Effector memory CD8-positive, alpha-beta T cell (primary cell): ENCODE measurements around the gene ANKRD18B.
"Not testable (repeated sequence)": the region's sequence is repeated elsewhere in the genome, so short reads cannot be mapped to it uniquely, and the experiment has no call there.

Experiments used
- ATAC-seq: fragments of 150-1000 bp; cut with Tn5 transposase; replicated peaks from 2 replicates; pipeline ENCODE4 v1.10.0; 2021; ENCODE audit warnings: mild to moderate bottlenecking, moderate library complexity
- DNase-seq, 3 experiments: peaks; one replicate each; pipeline ENCODE4 v3.0.0; 2021
- H3K27ac Mint-ChIP-seq, 2 donors: one replicate each; pipeline ENCODE4 v1.8.0; 2022; ENCODE audit warnings: mild to moderate bottlenecking in 2 of 2, mixed read lengths in 2 of 2, moderate library complexity in 2 of 2
- H3K27me3 Mint-ChIP-seq, 2 donors: one replicate each; pipeline ENCODE4 v1.8.0; 2022; ENCODE audit warnings: mixed read lengths in 2 of 2
- H3K36me3 Mint-ChIP-seq: one replicate; pipeline ENCODE4 v1.8.0; 2022; ENCODE audit warnings: mild to moderate bottlenecking, moderate library complexity, mixed read lengths; ENCODE audit not compliant: insufficient read depth
- H3K4me1 Mint-ChIP-seq, 2 donors: one replicate each; pipeline ENCODE4 v1.8.0; 2022; ENCODE audit warnings: low read depth in 2 of 2, mixed read lengths in 2 of 2
- H3K4me3 Mint-ChIP-seq, 2 donors: one replicate each; pipeline ENCODE4 v1.8.0; 2022; ENCODE audit warnings: mild to moderate bottlenecking in 2 of 2, mixed read lengths in 2 of 2, moderate library complexity in 2 of 2
- H3K9me3 Mint-ChIP-seq, 2 donors: one replicate each; pipeline ENCODE4 v1.8.0; 2022; ENCODE audit warnings: mixed read lengths in 2 of 2
- total RNA-seq, 9 experiments: gene quantifications; one replicate each; lab custom pipeline; 2026; lab: John Stamatoyannopoulos, UW

The ANKRD18B gene
- 0 to 0.78 (median 0.07) reads per million in 9 experiments for total RNA-seq

DNA sequence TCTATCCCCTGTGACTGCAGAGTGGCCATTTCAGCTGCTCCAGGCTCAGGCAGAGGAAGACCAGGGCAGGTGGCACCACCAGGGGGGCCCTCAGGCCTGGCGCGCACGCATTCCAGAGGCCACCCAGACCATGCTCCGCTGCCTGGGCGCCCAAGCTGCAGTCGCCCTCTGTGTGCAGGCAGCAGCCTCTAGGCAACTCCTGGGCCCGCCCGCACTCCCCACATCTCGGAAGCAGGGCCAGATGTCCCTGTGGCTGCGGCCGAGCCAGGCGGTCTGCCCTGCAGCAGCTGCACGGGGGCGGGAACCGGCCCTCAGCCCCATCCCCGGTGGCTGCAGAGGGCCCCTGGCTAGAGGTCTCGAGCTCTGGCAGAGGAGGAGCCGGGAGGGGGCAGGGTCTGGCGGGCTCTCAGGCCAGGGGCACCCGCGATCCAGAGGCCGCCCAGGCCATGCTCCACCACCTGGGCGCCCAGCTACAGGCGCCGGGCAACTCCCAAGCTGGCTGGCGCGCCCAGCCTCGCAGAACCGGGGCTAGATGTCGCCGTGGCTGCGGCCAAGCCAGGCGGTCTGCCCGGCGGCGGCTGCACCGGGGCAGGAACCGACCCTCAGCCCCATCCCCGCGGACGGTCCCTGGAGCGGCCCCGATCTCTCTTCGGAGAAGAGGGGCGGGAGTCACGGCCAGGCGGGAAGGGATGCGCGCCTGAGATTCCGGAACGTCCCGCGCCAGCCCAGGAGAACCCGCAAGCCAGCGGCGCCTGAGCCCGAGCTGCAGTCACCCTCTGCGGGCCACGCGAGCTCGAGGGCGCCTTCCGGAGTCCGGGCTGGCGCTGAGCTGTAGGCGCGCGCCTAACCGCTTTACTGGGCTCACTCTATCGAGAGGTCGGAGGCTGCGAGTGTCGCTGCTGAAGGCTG is at the start of gene ANKRD18B:
ANKRD18B (plus strand) TSS at position 855 of the 909 bp plus-strand sequence. CDS start 239 bp downstream, outside the sequence.
- not testable (repeated sequence) for H3K27ac Mint-ChIP-seq, H3K36me3 Mint-ChIP-seq, H3K4me1 Mint-ChIP-seq, H3K9me3 Mint-ChIP-seq
- H3K27me3 Mint-ChIP-seq: peaks cover 70 to 73% of the 10 kb centered on the region in 2 donors
- ATAC-seq (peak; percentile 97), DNase-seq (peak; percentile 20 to 35 (median 34))
- peak within 1 kb of the TSS; percentile 79 to 80 for H3K4me3 Mint-ChIP-seq

DNA sequence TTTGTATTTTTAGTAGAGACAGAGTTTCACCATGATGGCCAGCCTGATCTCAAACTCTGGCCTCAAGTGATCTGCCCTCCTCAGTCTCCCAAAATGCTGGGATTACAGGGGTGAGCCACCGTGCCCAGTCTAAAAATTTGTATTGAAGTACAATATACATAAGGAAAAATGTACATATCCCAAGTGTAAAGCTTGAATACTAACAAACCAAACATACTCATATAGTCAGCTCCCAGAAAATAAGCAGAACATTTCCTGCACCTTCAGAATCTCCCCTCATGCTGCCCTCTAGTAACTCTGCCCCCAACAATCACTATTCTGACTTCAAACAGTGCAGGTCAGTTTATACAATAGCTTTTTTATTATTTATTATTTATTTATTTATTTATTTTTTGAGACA is 48.7 kb upstream of the ANKRD18B start:
- no peaks in the 10 kb centered on the region for H3K9me3 Mint-ChIP-seq
- DNase-seq (no peak), ATAC-seq (no peak)
- H3K4me1 Mint-ChIP-seq: peaks cover 12 to 15% of the 10 kb centered on the region in 2 donors
- H3K27me3 Mint-ChIP-seq: no peaks in the 10 kb centered on the region
- peaks cover 13% of the 10 kb centered on the region for H3K36me3 Mint-ChIP-seq
- no peak overlapping the region for H3K27ac Mint-ChIP-seq
- no peak overlapping the region for H3K4me3 Mint-ChIP-seq

DNA sequence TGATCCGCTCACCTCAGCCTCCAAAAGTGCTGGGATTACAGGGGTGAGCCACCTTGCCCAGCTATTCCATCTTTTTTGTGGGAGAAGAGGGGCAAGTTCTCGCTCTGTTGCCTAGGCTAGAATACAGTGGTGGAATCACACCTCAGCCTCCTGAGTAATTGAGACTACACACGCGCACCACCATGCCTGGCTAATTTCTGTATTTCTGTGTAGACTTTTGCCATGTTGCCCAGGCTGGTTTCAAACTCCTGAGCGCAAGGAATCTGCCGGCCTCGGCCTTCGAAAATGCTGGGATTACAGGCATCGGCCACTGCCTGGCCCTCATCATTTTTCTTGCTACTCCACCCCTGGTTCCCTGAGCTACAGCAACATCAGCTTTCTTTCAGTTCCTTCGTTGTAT is 47.5 kb upstream of the ANKRD18B start:
- no peak overlapping the region for H3K4me3 Mint-ChIP-seq
- DNase-seq (no peak), ATAC-seq (no peak)
- no peaks in the 10 kb centered on the region for H3K27me3 Mint-ChIP-seq
- H3K27ac Mint-ChIP-seq: no peak overlapping the region
- peaks cover 12 to 15% of the 10 kb centered on the region in 2 donors for H3K4me1 Mint-ChIP-seq
- H3K9me3 Mint-ChIP-seq: no peaks in the 10 kb centered on the region
- H3K36me3 Mint-ChIP-seq: peaks cover 7% of the 10 kb centered on the region

DNA sequence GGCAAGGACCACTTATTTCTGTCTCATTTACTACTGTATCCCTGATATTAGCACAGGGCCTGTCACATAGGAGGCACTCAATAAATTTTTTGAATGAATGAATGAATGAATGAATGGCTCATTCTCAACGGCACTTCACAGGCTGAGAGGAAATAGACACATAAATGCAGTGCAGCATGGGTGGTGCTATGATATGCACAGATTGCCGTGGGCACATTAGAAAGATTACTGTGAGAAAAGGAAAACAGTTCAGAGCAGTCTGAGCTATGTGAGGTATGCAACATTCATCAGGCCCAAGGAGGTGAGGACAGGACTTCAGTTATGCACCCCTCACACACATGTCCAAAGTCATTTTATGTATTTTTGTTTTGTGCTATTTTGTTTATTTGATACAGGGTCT is 43.9 kb upstream of the ANKRD18B start:
- DNase-seq (no peak), ATAC-seq (no peak)
- Mint-ChIP-seq H3K4me3 (no peak overlapping the region), H3K9me3 (no peaks in the 10 kb centered on the region), H3K27me3 (no peaks in the 10 kb centered on the region), H3K4me1 (no peaks in the 10 kb centered on the region), H3K27ac (no peak overlapping the region), H3K36me3 (no peaks in the 10 kb centered on the region)

DNA sequence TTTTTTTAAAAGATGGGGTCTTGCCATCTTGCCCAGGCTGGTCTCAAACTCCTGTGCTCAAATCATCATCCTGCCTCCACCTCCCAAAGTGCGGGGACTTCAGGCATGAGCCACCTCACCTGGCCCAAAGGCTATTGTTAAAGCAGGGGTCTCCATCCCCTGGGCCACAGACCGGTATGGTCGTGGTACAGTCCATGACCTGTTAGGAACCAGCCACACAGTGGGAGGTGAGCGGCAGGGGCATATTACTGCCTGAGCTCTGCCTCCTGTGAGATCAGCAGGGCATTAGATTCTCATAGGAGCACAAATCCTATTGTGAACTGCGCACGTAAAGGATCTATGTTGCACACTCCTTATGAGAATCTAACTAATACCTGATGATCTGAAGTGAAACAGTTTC is 43.1 kb upstream of the ANKRD18B start:
- Mint-ChIP-seq H3K4me3 (no peak overlapping the region), H3K9me3 (no peaks in the 10 kb centered on the region), H3K27me3 (no peaks in the 10 kb centered on the region), H3K36me3 (no peaks in the 10 kb centered on the region), H3K4me1 (no peaks in the 10 kb centered on the region), H3K27ac (no peak overlapping the region)
- DNase-seq (no peak), ATAC-seq (no peak)

DNA sequence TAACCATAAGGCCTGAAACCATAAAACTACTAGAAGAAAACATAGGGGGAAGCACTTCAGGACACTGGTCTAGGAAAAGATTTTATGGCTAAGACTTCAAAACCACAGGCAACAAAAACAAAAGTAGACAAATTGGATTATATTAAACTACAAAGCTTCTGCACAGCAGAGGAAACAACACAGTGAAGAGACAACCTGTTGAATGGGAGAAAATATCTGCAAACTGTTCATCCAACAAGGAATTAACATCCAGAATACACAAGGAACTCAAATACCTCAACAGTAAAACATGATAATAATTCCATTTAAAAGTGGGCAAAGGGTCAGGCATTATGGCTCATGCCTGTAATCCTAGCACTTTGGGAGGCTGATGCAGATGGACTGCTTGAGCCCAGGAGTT is 38.7 kb upstream of the ANKRD18B start:
- not testable (repeated sequence) for ATAC-seq, H3K4me1 Mint-ChIP-seq, H3K4me3 Mint-ChIP-seq, H3K36me3 Mint-ChIP-seq, H3K27ac Mint-ChIP-seq, H3K27me3 Mint-ChIP-seq, H3K9me3 Mint-ChIP-seq, DNase-seq

DNA sequence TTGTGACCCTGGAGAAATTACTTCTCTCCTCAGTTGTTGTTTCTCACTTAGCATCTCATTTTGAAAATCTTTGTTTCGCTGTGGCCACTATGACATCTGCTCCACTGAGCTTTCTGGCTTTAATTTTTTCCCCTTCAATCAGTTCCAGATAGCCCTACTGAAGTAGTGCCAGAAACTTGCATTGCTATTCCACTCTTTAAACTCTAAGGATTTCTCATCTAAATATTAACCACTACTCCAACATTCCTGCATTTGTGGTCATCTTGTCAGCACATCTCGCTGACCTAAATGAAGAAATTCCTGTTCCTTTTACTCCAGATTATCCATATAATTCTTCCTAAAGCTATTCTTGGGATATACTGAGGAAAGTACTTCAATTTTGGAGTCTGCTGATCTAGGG is 35.0 kb upstream of the ANKRD18B start:
- no peaks in the 10 kb centered on the region for H3K36me3 Mint-ChIP-seq
- H3K27ac Mint-ChIP-seq: no peak overlapping the region
- DNase-seq (no peak), ATAC-seq (no peak)
- H3K27me3 Mint-ChIP-seq: peaks cover 6 to 7% of the 10 kb centered on the region in 2 donors
- H3K4me3 Mint-ChIP-seq: no peak overlapping the region
- H3K4me1 Mint-ChIP-seq: peaks cover 0 to 4% of the 10 kb centered on the region in 2 donors
- no peaks in the 10 kb centered on the region for H3K9me3 Mint-ChIP-seq

DNA sequence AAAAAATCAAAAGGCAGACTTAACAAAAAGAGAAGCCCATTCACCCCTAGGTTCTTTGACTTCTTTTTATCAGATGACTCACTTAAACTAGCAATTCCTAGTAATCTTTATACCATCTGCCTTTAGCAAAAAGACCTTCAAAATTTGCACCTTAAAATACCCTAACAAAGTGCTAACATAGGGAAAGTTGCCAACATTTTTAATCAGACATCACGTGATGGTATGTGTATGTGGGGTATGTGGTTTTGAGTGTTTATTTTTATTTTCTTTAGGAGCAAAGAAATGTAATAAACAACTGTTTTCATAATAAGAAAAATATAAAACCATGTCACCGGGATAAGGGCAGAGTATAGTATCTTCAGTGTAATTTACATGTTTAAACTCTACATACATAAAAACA is 30.2 kb upstream of the ANKRD18B start:
- not testable (repeated sequence) for ATAC-seq, H3K4me1 Mint-ChIP-seq, H3K36me3 Mint-ChIP-seq, H3K4me3 Mint-ChIP-seq, H3K27me3 Mint-ChIP-seq, H3K9me3 Mint-ChIP-seq, DNase-seq, H3K27ac Mint-ChIP-seq

DNA sequence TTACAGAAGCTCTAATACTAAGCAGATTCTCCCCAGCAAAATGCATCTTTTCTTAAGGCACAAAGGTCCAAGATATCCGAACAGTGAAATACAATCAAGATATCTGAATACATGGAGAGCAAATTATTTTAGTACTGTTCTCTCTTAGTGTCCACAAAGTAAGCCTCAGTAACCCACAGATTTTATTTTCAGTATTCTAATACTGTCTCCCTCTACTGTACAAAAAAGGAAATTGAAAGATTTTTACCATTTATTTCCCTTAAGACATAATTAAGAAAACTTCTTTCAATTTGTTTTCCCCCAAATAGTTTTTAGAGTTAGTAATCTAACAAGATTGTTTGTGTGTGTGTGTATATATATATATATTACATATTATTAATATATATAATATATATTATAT is 25.7 kb upstream of the ANKRD18B start:
- no peaks in the 10 kb centered on the region for H3K4me1 Mint-ChIP-seq
- no peaks in the 10 kb centered on the region for H3K36me3 Mint-ChIP-seq
- no peak overlapping the region for H3K27ac Mint-ChIP-seq
- DNase-seq: no peak
- H3K9me3 Mint-ChIP-seq: no peaks in the 10 kb centered on the region
- ATAC-seq: no peak
- H3K27me3 Mint-ChIP-seq: no peaks in the 10 kb centered on the region
- no peak overlapping the region for H3K4me3 Mint-ChIP-seq

DNA sequence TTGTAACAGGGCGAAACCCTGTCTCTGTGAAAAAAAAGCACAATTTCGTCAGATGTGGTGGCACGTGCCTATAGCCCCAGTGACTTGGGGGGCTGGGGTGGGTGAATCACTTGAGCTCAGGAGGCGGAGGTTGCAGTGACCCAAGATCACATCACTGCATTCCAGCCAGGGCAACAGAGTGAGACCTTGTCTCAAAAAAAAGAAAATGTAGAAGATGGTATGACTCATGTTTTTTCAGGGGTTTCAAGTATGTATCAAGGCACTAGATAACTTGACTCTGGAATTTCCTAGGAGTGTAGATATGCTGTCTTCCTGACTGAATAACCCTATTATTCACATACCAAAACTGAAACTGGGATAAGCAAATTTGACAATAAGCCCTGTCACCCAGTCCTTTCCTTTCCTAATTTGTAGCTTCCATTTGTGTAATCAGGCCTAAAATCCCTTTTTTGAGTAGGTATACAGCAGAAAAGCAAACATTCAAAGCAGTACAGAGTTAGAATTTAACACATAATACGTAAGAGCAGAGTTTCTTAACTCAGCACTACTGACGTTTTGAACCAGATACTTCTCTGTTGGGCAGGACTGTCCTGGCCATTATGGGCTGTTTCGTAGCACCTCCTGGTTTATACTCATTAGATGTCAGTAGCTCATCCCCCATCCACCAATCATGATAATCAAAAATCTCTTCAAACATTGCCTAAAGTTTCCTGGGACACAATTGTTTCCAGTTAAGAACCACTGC is 17.3 kb upstream of the ANKRD18B start:
- Mint-ChIP-seq H3K27me3 (peaks cover 0 to 5% of the 10 kb centered on the region in 2 donors), H3K9me3 (no peaks in the 10 kb centered on the region), H3K36me3 (no peaks in the 10 kb centered on the region), H3K4me1 (peaks cover 4% of the 10 kb centered on the region in 2 donors), H3K4me3 (no peak overlapping the region), H3K27ac (no peak overlapping the region)
- no peak for ATAC-seq
- DNase-seq: no peak

DNA sequence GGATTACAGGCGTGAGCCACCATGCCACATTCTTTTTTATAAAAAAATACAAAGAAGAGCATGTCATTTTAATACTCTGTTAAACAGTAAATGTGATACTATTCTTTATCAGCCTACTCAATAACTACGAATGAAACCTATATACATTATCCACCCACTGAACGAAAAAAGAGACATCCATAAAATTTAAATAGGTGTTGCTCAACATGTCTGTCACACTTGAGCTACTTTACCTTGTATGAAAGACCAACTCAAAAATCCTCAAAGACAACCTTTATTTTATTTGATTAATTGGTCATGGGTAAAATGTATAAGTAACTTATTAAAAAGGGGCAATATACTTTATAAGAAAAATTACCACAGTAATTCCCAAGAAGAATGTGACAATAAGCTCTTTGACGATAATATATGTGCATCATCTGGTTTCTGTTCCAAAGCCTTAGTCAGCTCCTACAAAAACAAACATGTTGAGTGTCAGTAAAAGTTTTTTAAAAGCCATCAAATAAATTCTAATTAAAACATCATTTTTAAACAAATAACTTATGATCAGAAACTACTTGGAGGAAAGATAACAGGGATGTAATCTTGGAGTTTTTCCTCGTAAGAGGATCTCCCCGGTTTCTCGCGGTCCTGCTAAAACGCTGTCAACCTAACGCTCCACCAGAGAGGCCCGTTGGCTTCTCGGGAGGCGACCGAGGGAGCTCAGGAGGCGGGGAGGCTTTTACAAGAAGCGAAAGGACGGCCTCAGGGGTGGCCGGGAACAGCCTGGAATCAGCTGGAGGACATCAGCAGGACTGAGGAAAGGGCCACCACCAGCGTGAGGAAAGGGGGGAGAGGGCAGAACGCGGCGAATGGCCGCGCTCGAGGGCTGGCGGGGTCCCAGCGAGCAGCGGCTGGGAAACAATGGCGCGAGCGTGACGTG is 13.5 kb upstream of the ANKRD18B start:
- H3K27ac Mint-ChIP-seq: peak overlapping the region; percentile 90 to 96
- peak overlapping the region; percentile 96 for H3K4me3 Mint-ChIP-seq
- DNase-seq (peak in 2 of 3 experiments; percentile 11 to 20), ATAC-seq (peak; percentile 78)
- H3K4me1 Mint-ChIP-seq: peaks cover 4% of the 10 kb centered on the region in 2 donors
- H3K9me3 Mint-ChIP-seq: no peaks in the 10 kb centered on the region
- peaks cover 0 to 5% of the 10 kb centered on the region in 2 donors for H3K27me3 Mint-ChIP-seq
- no peaks in the 10 kb centered on the region for H3K36me3 Mint-ChIP-seq

DNA sequence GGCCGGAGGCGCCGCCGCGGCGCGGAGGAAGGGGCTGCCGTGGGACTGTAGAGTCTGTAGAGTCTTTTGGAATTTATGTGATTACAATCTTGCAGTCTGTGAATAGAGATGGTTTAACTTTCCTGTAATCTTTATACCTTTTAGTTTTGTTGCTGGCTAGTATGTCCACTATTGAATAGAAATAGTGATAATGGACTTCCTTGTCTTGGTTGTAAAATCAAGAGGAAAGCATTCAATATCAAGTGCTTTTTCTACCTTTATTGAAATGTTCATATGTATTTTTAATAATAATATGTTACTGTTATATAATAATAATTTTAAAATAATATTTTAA is 12.9 kb upstream of the ANKRD18B start:
- H3K4me1 Mint-ChIP-seq, H3K9me3 Mint-ChIP-seq, ATAC-seq, H3K27me3 Mint-ChIP-seq, H3K36me3 Mint-ChIP-seq, DNase-seq: not testable (repeated sequence)
- Mint-ChIP-seq H3K27ac (peak overlapping the region; percentile 90 to 96), H3K4me3 (peak overlapping the region; percentile 96)

DNA sequence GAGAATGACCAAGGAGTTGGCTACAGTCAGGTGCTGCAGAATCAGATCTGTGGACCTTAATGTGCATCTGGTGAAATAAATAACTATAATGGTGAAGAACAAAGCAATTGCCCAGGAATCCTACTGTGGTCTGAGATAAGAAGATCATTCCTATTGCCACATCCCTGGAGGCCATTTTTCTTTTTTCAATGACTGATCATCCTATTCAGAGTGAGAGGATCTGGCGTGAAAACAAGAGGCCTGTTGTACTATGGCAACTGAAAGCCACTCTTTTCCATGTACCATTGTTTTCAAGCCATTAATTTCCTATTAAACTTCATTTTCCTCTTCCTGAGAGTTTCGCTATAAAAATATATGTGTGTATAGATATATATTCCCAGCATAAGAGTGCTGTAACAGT is 11.5 kb upstream of the ANKRD18B start:
- H3K9me3 Mint-ChIP-seq, H3K4me1 Mint-ChIP-seq, H3K4me3 Mint-ChIP-seq, DNase-seq, H3K27me3 Mint-ChIP-seq, ATAC-seq, H3K36me3 Mint-ChIP-seq, H3K27ac Mint-ChIP-seq: not testable (repeated sequence)
